Activated CD8-positive, alpha-beta memory T cell treated with anti-CD3 and anti-CD28 coated beads, Interleukin-2, amount 50 U/mL, for 48 hours (primary cell): ENCODE results near the gene COG5.

Source experiments
- DNase-seq: peaks from one replicate; pipeline ENCODE4 v3.0.0-alpha.2; 2020

The COG5 gene

GRCh38 chr7:107563775-107564552, at the start of gene COG5, which contains the start of gene DUS4L:
COG5 (minus strand) TSS chr7:107563920; CDS start chr7:107563896, 24 bp downstream.
DUS4L (plus strand) TSS chr7:107563971; CDS start chr7:107567071, 3,100 bp downstream.
- DNase-seq: peak; percentile 91

- no peak for DNase-seq
These were observed 49.7 kb upstream of the COG5 start for GRCh38 chr7:107613439-107613838.

- DNase-seq: no peak
These were observed 46.6 kb upstream of the COG5 start for GRCh38 chr7:107610323-107610722.

GRCh38 chr7:107609811-107610261, 46.1 kb upstream of the COG5 start:
- DNase-seq: no peak

GRCh38 chr7:107606303-107606702, 42.6 kb upstream of the COG5 start:
- no peak for DNase-seq

GRCh38 chr7:107605218-107605815, 41.6 kb upstream of the COG5 start:
- no peak for DNase-seq

GRCh38 chr7:107600816-107601215, 37.1 kb upstream of the COG5 start:
- no peak for DNase-seq

GRCh38 chr7:107599262-107599661, 35.5 kb upstream of the COG5 start:
- DNase-seq: no peak

GRCh38 chr7:107597953-107598352, 34.2 kb upstream of the COG5 start:
- DNase-seq: no peak

- DNase-seq: no peak
These were observed 33.8 kb upstream of the COG5 start for GRCh38 chr7:107597582-107597916.

GRCh38 chr7:107596881-107597581, 33.3 kb upstream of the COG5 start:
- DNase-seq: no peak

- no peak for DNase-seq
These were observed 31.4 kb upstream of the COG5 start for GRCh38 chr7:107594961-107595737.

GRCh38 chr7:107593025-107593410, 29.3 kb upstream of the COG5 start:
- DNase-seq: no peak

GRCh38 chr7:107592361-107593024, 28.8 kb upstream of the COG5 start:
- no peak for DNase-seq

- DNase-seq: no peak
These were observed 27.7 kb upstream of the COG5 start for GRCh38 chr7:107591421-107591820.

- DNase-seq: no peak
These were observed 24.9 kb upstream of the COG5 start for GRCh38 chr7:107588529-107589130.

- DNase-seq: no peak
These were observed 21.0 kb upstream of the COG5 start for GRCh38 chr7:107584716-107585115.

- DNase-seq: no peak
These were observed 19.2 kb upstream of the COG5 start for GRCh38 chr7:107582875-107583274.

GRCh38 chr7:107581387-107582013, 17.8 kb upstream of the COG5 start:
- DNase-seq: no peak

GRCh38 chr7:107580716-107581383, 17.1 kb upstream of the COG5 start:
- no peak for DNase-seq
